IMR-90 (cell line): ENCODE results near the gene DIAPH2. TPM values are rescaled to one million over a fixed set of nuclear protein-coding genes. Genes with fewer than 3 reads are reported as not detected.

ENCODE experiments used
- ATAC-seq: fragments of 200-7000 bp; cut with Tn5 transposase; 2 replicates; pipeline ENCODE4 v1.9.1; 2020; ENCODE audit warnings: low read depth, mild to moderate bottlenecking, moderate library complexity
- BruUV-seq: library from RNA; stranded (reverse); fragments of 400-500 nt; replicated peaks from 2 replicates; lab custom pipeline; 2021; lab: Mats Ljungman, UMichigan
- CTCF ChIA-PET: fragments of 300-600 bp; formaldehyde crosslinking; extraction: SDS; loops from one replicate; lab custom pipeline; 2021; ENCODE audit warnings: antibody characterized with exemption; lab: Yijun Ruan, JAX
- POLR2A ChIA-PET: fragments of 300-600 bp; sonication (Branson Sonifier 250); formaldehyde crosslinking; loops from one replicate; lab custom pipeline; 2022; ENCODE audit warnings: antibody characterized with exemption; ENCODE audit not compliant: unreplicated experiment; lab: Charles Lee
- DNase-seq: peaks from one replicate; pipeline ENCODE4 v3.0.0; 2013
- H2AFZ ChIP-seq: replicated peaks from 2 replicates; pipeline ENCODE3; 2013; ENCODE audit warnings: low read length, mild to moderate bottlenecking; ENCODE audit not compliant: poor library complexity
- H2AK5ac ChIP-seq: 2 replicates; pipeline ENCODE4 v1.6.1; 2013; ENCODE audit warnings: low read depth, low read length, inconsistent platforms
- H2AK9ac ChIP-seq: replicated peaks from 2 replicates; pipeline ENCODE3; 2013; ENCODE audit warnings: mild to moderate bottlenecking, low read depth, low read length, moderate library complexity; ENCODE audit not compliant: poor library complexity
- H2BK120ac ChIP-seq: 2 replicates; pipeline ENCODE4 v1.6.1; 2013; ENCODE audit warnings: low read depth, low read length, inconsistent platforms
- H2BK15ac ChIP-seq: 3 replicates; pipeline ENCODE4 v1.6.1; 2013; ENCODE audit warnings: low read depth, low read length, inconsistent platforms
- H2BK20ac ChIP-seq: 2 replicates; pipeline ENCODE4 v1.6.1; 2013; ENCODE audit warnings: low read depth, mild to moderate bottlenecking, inconsistent platforms, low read length, moderate library complexity
- H2BK5ac ChIP-seq: 2 replicates; pipeline ENCODE4 v1.6.1; 2013; ENCODE audit warnings: mild to moderate bottlenecking, low read depth, low read length, inconsistent platforms; ENCODE audit not compliant: poor library complexity, severe bottlenecking
- H3K14ac ChIP-seq: replicated peaks from 2 replicates; pipeline ENCODE4 v1.6.1; 2013; ENCODE audit warnings: low read depth, low read length, inconsistent platforms
- H3K18ac ChIP-seq: 2 replicates; pipeline ENCODE4 v1.6.1; 2013; ENCODE audit warnings: low read depth, low read length, control low read depth
- H3K23ac ChIP-seq: 2 replicates; pipeline ENCODE4 v1.6.1; 2013; ENCODE audit warnings: low read depth, low read length, inconsistent platforms
- H3K27ac ChIP-seq: 2 replicates; pipeline ENCODE4 v1.5.1; 2013; ENCODE audit warnings: mild to moderate bottlenecking, control low read depth, low read length; ENCODE audit not compliant: insufficient read depth
- H3K27me3 ChIP-seq: 2 replicates; pipeline ENCODE4 v1.6.1; 2013; ENCODE audit warnings: low read length; ENCODE audit not compliant: control insufficient read depth, insufficient read depth
- H3K36me3 ChIP-seq: 2 replicates; pipeline ENCODE4 v1.6.1; 2013; ENCODE audit warnings: low read length, mixed read lengths; ENCODE audit not compliant: control insufficient read depth, insufficient read depth
- H3K4ac ChIP-seq: 2 replicates; pipeline ENCODE4 v1.6.1; 2013; ENCODE audit warnings: low read depth, low read length, inconsistent platforms
- H3K4me1 ChIP-seq: 2 replicates; pipeline ENCODE4 v1.6.1; 2013; ENCODE audit warnings: low read length, mixed read lengths; ENCODE audit not compliant: control insufficient read depth, insufficient read depth
- H3K4me2 ChIP-seq: 2 replicates; pipeline ENCODE4 v1.6.1; 2013; ENCODE audit warnings: low read depth, mild to moderate bottlenecking, control low read depth, low read length, moderate library complexity
- H3K4me3 ChIP-seq: 2 replicates; pipeline ENCODE4 v1.5.1; 2013; ENCODE audit warnings: low read depth, mild to moderate bottlenecking, control low read depth, low read length, moderate library complexity; ENCODE audit not compliant: insufficient read depth
- H3K56ac ChIP-seq: 2 replicates; pipeline ENCODE4 v1.6.1; 2013; ENCODE audit warnings: low read length, inconsistent platforms; ENCODE audit not compliant: insufficient read depth; ENCODE audit errors: extremely low read depth
- H3K79me1 ChIP-seq, 2 experiments: 2 replicates each; pipeline ENCODE4 v1.6.1; 2013; ENCODE audit warnings: low read length in 2 of 2, inconsistent platforms in 1 of 2, low read depth in 1 of 2
- H3K9ac ChIP-seq: 2 replicates; pipeline ENCODE4 v1.6.1; 2013; ENCODE audit warnings: low read depth, low read length, control low read depth
- H3K9me1 ChIP-seq: 2 replicates; pipeline ENCODE4 v1.6.1; 2013; ENCODE audit warnings: low read length, inconsistent platforms; ENCODE audit not compliant: insufficient read depth
- H3K9me3 ChIP-seq: 2 replicates; pipeline ENCODE4 v1.6.1; 2013; ENCODE audit warnings: low read length; ENCODE audit not compliant: control insufficient read depth, insufficient read depth
- H4K20me1 ChIP-seq: 2 replicates; pipeline ENCODE4 v1.6.1; 2013; ENCODE audit warnings: low read length, inconsistent platforms; ENCODE audit not compliant: insufficient read depth
- H4K5ac ChIP-seq: 2 replicates; pipeline ENCODE4 v1.6.1; 2013; ENCODE audit warnings: mild to moderate bottlenecking, low read depth, low read length, control low read depth
- H4K8ac ChIP-seq, 2 experiments: 2 replicates each; pipeline ENCODE4 v1.6.1; 2013; ENCODE audit warnings: low read depth in 2 of 2, low read length in 2 of 2, control low read depth in 1 of 2, inconsistent platforms in 1 of 2
- H4K91ac ChIP-seq: 2 replicates; pipeline ENCODE4 v1.6.1; 2013; ENCODE audit warnings: low read depth, low read length, inconsistent platforms; ENCODE audit not compliant: insufficient read depth
- CEBPB ChIP-seq: IDR thresholded peaks from 2 replicates; pipeline ENCODE4 v1.6.1; 2012; ENCODE audit warnings: low read depth, low read length, improper control_type of control experiment
- RAD21 ChIP-seq: IDR thresholded peaks from 2 replicates; pipeline ENCODE4 v1.6.1; 2012; ENCODE audit warnings: low read length, improper control_type of control experiment
- WGBS, 2 experiments: methylation state at CpG; one replicate each; pipeline versions ENCODE4 v1.1.5 to v1.1.7; 2013; ENCODE audit warnings: missing lambda C conversion rate in 2 of 2; ENCODE audit not compliant: insufficient read length in 1 of 2; ENCODE audit errors: extremely low coverage in 2 of 2; 5-methylcytosine and 5-hydroxymethylcytosine counted together
- dilution Hi-C: fragments of 300-500 bp; cut with HindIII; formaldehyde crosslinking; loops from one replicate; pipeline ENCODE4 v1.14.3; 2018; ENCODE audit warnings: low sequenced_read_pairs; ENCODE audit not compliant: unreplicated experiment
- in situ Hi-C: fragments of 300-500 bp; cut with MboI; formaldehyde crosslinking; loops from 3 replicates; pipeline ENCODE4 v1.14.3; 2019; ENCODE audit warnings: low sequenced_read_pairs, inconsistent platforms, mixed read lengths
- intact Hi-C: fragments of 100-400 bp; cut with micrococcal nuclease; formaldehyde crosslinking; loops from 2 replicates; pipeline ENCODE4 v1.10.0; 2022
- polyA plus RNA-seq, 3 experiments: library from polyadenylated mRNA; depleted of rRNA; stranded (reverse); fragments of >200 nt; gene quantifications; 2 replicates each; pipeline ENCODE4 v1.2.3, GENCODE V29; 2012; ENCODE audit warnings: low replicate concordance in 1 of 3
- total RNA-seq: library from RNA; depleted of rRNA; stranded (reverse); fragments of >200 nt; gene quantifications from 2 replicates; pipeline ENCODE4 v1.2.3, GENCODE V29; 2012

The DIAPH2 gene
- total and polyA plus RNA-seq, 2 of the 4 experiments (the other 2 are of a cell fraction), result 3.6 to 19.9 TPM

GRCh38 chrX:96692454-96692853 lies 7.8 kb downstream of the DIAPH2 start:
- no peak overlapping the region for H3K27ac ChIP-seq
- peak; percentile 10 for DNase-seq

More at GRCh38 chrX:96692454-96692853, 7.8 kb downstream of the DIAPH2 start:
- ATAC-seq, result no peak
- Histone ChIP-seq H2BK5ac (no peak overlapping the region), H3K4me3 (no peak overlapping the region), H3K9me3 (no peaks in the 10 kb centered on the region), H3K4me2 (no peak overlapping the region), H4K20me1 (no peaks in the 10 kb centered on the region), H2BK15ac (no peak overlapping the region), H3K79me1 (peaks cover 2 to 10% of the 10 kb centered on the region in 2 experiments; a peak in 2 of 4 replicates), H4K91ac (no peak overlapping the region), H3K14ac (no peak overlapping the region), H3K9me1 (no peaks in the 10 kb centered on the region), H3K4me1 (no peaks in the 10 kb centered on the region; the same call in 1 of the 2 replicates), H3K36me3 (0 out of 2 replicates have a peak, but pooled peaks cover 1% of the 10 kb centered on the region), H2BK20ac (no peak overlapping the region), H2AK5ac (no peak overlapping the region), H4K5ac (no peak overlapping the region), H4K8ac (no peak overlapping the region), H2AFZ (no peak overlapping the region), H2BK120ac (no peak overlapping the region), H3K56ac (no peak overlapping the region), H3K23ac (no peak overlapping the region), H3K4ac (no peak overlapping the region), H2AK9ac (no peak overlapping the region), H3K18ac (no peak overlapping the region), H3K9ac (no peak overlapping the region), H3K27me3 (no peaks in the 10 kb centered on the region; the same call in 1 of the 2 replicates)
- TF ChIP-seq CEBPB (peak; percentile 62), RAD21 (no peak)
- ChIA-PET CTCF (no interaction called here), POLR2A (no interaction called here)
- no CpG with 5 or more reads among the region's 1 CpG for WGBS, 2 experiments
- in situ Hi-C loops (no loop called here), intact Hi-C loops (no loop called here), dilution Hi-C loops (no loop called here)
- BruUV-seq, result no TSS peak
